HK-2 (cell line): ENCODE measurements around the gene HBM.
A peak's percentile ranks its signal among the peaks of the same experiment; 100 is the strongest.
"Not testable (repeated sequence)": the region's sequence is repeated elsewhere in the genome, so short reads cannot be mapped to it uniquely, and the experiment has no call there.

ENCODE experiments used
- DNase-seq: peaks from one replicate; pipeline ENCODE4 v3.0.0-alpha.2; 2018; ENCODE audit not compliant: unreplicated experiment

The HBM gene, protein sequence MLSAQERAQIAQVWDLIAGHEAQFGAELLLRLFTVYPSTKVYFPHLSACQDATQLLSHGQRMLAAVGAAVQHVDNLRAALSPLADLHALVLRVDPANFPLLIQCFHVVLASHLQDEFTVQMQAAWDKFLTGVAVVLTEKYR

GRCh38 chr16:165539-166374, at the start of gene HBM:
Gene HBM, plus strand, starts transcription at chr16:165978. Its CDS starts 20 bp downstream, at chr16:165998.
- DNase-seq, result no peak

- no peak for DNase-seq
These were observed 49.8 kb upstream of the HBM start for GRCh38 chr16:116015-116414.

DNA sequence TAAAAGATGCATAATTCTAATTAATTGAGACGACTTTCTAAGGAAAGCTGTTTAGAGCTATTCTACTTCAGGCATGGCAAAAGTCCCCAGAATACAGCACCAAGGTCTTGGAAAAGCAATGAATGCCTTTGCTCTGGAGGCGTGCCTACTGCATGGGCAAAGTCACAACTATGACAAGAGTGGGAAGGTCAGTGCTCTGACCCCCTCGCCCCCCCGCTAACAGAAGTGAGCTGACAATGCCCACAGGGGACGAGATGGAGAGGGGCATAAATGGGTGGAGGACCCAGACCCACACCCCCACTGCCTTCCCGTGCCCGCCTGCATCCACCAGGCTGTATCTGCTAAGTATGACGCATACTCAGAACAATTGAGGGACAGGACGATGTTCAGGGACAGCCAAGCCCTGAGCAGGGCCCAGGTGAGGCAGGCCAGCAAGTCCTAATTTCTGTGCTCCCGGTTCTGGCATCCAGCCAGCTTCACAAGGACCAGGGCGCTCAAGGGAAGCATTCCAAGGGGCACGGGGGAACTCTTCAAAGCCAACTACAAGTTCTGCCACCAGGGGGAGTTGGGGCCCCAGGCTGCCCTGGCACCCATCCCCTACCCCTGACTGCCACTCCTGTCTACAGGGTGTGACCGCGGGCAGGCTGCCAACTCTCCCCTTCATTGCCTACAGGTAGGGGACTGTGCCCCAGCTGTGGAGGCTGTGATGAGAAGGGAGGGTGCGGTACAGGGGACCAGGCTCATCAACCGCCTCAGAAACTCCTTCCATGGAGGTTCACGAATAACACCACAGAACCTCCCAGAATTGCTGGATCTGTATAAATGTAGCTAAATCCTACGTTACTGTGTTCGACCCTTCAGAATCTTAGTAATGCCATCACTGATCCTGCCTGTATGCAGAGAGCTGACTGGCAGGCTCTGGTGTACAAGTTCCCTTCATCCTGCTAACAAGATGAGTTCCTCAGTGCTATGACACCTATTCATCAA, 48.1 kb upstream of the HBM start:
- DNase-seq, result peak; percentile 55

- no peak for DNase-seq
These were observed 46.9 kb upstream of the HBM start for GRCh38 chr16:118857-119256.

DNA sequence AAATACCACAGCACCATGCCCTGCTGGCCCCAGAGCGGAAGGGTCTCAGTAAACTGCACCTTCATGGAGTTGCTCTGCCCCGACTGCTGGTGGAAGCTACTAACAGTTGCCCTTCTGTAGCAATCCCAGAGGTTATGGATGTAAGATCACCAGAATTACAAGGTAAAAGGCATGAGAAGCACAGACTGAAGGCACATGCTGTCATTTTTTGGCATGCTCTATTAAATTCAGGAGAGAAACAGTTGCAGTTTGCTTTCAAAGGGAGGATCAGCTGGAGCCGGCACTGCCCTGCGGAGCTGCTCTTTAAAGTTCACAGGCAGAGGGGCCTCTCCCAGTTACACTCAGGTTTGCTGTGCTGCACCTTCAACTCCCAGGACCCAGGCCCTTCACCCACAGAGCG, 46.5 kb upstream of the HBM start:
- no peak for DNase-seq

- DNase-seq, result no peak
These were observed 45.8 kb upstream of the HBM start for GRCh38 chr16:119835-120491.

GRCh38 chr16:120756-121155, 45.0 kb upstream of the HBM start:
- DNase-seq, result no peak

GRCh38 chr16:122361-122760, 43.4 kb upstream of the HBM start:
- DNase-seq, result no peak

DNA sequence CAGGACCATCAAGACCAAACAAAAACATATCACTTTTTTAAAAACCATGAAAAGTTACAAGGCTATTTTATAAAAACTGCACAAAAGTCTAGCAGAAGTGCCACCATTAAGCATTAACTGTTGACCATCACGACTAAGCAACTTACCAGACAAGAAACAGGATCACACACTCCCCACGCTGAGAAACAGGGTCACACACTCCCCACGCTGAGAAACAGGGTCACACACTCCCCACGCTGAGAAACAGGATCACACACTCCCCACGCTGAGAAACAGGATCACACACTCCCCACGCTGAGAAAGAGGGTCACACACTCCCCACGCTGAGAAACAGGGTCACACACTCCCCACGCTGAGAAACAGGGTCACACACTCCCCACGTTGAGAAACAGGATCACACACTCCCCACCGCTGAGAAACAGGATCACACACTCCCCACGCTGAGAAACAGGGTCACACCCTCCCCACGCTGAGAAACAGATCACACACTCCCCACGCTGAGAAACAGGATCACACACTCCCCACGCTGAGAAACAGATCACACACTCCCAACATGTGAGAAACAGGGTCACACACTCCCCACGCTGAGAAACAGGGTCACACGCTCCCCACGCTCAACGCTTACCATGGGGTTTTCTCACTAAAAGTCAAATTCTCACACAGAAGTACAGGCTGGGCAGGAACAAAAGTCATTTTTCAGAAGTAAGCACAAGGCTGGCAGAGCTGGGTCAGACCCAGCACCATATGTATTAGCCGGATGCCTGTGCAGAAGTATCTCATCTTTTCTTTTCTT, 42.0 kb upstream of the HBM start:
- not testable (repeated sequence) for DNase-seq

DNA sequence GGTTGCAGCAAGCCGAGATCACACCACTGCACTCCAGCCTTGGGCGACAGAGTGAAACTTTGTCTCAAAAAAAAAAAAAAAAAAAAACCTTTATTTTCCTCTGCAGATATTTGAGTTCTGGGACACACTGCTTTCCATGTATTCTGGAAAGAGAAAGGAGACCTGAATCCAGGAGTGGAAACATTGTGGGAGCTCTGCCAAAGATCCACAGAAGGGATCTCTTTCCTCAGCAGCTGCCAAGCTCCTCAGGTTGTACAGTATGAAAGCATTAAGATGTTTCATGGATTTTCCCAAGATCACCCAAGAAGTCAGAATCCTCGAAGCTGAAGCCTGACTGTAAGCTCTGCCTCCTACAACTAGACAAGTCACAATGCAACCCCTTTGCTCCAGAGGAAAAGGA, 40.8 kb upstream of the HBM start:
- no peak for DNase-seq

- DNase-seq, result no peak
These were observed 36.7 kb upstream of the HBM start for GRCh38 chr16:129075-129474.

GRCh38 chr16:130533-131173, 35.1 kb upstream of the HBM start:
- DNase-seq, result no peak

DNA sequence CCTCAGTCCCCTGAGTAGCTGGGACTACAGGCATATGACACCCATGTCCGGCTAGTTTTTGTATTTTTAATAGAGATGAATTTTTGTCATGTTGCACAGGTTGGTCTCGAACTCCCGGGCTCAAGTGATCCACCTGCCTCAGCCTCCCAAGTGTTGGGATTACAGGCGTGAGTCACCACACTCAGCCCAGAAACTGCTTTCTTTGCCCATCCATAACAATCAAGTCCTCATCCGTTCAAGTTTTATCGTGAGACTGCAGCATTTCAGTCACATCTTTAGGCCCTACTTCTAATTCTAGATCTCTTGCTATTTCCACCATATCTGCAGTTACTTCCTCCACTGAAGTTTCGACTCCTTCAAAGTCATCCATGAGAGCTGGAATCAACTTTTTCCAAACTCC, 33.7 kb upstream of the HBM start:
- DNase-seq, result no peak

DNA sequence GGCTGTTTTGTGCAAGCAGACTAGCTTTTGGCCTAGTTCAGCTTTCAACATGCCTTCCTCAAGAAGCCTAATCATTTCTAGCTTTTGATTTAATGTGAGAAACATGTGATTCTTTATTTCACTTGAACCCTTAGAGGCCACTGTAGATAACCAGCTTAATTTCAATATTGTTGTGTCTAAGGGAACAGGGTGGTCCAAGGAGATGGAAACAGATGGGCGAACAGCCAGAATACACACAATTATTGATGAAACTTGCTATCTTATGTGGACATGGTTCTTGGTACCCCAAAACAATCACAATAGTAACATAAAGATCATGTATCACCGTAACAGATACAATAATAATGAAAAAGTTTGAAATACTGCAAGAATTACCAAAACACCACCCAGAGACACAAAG, 32.1 kb upstream of the HBM start:
- no peak for DNase-seq

GRCh38 chr16:138049-138417, 27.7 kb upstream of the HBM start:
- DNase-seq, result no peak

DNA sequence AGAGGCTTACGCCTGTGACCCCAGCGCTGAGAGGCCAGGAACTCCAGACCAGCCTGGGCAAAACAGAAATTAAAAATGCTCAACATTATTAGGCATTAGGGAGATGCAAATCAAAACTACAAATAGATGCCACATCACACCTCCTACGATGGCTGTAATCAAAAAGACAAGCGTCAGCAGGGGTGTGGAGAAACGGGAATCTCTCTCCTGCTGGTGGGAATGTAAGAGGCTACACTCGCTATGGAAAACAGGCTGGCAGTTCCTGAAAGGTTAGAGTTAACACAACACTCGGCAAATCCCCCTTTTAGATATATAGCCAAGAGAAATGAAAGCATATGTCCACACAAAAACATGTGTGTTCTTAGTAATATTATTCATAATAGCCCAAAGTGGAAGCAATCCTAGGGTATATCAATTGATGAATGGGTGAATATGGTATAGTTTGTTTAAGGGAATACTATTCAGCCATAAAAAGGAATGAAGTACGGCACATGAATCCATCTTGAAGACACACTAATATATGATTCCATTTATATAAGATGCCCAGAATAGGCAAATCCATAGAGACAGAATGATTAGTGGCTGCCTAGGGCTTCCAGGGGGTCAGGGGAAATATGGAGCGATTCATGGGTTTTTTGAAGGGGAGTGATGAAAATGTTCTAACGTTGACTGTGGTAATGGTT, 25.5 kb upstream of the HBM start:
- no peak for DNase-seq

DNA sequence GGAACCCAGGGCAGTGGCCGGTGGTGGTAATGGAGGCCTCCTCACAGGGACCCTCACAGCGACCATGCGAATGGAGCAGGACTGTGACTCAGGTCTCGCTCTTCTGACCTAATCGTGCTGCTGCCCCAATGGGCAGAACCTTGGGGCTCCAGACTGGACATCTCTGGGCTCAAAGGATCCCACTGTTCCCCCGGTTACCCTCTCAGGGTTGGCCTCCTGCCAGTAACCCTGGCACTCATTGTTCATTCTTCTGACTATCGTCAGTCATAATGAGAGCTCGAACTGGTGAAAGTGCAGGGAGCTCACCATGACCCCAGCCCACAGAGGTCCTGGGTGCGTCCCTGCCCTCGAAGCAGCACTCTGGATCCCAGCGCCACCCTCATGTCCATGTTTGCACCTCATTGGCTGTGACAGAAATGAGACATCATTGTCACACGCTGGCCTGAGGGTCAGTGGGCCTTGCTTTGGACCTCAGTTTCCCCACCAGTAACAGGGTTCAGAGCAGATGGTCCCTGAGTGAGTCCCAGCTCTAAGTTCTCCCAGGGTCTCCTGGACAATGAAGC, 23.3 kb upstream of the HBM start:
- DNase-seq, result no peak

DNA sequence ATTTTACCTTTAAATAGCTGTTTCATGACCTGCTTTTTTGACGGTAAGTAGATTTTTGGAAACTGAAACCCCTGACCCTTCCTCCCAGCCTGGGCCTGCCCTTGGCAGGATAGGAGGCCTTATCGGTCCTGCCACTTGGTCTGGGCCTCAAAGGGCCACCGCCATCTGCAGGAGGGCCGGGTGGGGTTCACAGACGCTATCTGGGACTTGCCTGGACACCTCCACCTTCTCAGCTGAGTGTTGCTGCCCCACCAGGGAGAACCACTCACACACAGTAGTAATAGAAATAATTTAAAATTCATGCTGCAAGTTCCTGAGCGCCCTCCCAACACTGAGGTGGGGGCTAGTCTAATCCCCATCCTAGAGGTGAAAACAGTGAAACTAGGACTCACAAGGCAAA, 22.7 kb upstream of the HBM start:
- DNase-seq, result no peak

- no peak for DNase-seq
These were observed 22.3 kb upstream of the HBM start for GRCh38 chr16:143456-143855.

- no peak for DNase-seq
These were observed 21.0 kb upstream of the HBM start for GRCh38 chr16:144797-145252.
